Panc1 (cell line): ENCODE measurements around the gene ATP5ME. TPM values are rescaled to one million over a fixed set of nuclear protein-coding genes. Genes with fewer than 3 reads are reported as not detected.

Experiments used
- ATAC-seq: fragments of 200-7000 bp; cut with Tn5 transposase; 2 replicates; pipeline ENCODE4 v1.9.1; 2020; ENCODE audit warnings: mild to moderate bottlenecking, moderate library complexity
- BruUV-seq: library from RNA; stranded (reverse); fragments of 400-500 nt; replicated peaks from 2 replicates; lab custom pipeline; 2021; lab: Mats Ljungman, UMichigan
- CTCF ChIA-PET: fragments of 300-600 bp; sonication (Branson Sonifier 250); formaldehyde crosslinking; loops from one replicate; lab custom pipeline; 2022; ENCODE audit warnings: antibody characterized with exemption; lab: Charles Lee
- POLR2A ChIA-PET: fragments of 300-600 bp; sonication (Branson Sonifier 250); formaldehyde crosslinking; loops from one replicate; lab custom pipeline; 2022; ENCODE audit warnings: antibody characterized with exemption; lab: Charles Lee
- DNase-seq: peaks from one replicate; pipeline ENCODE4 v3.0.0-alpha.2; 2010; ENCODE audit warnings: low read depth, low spot score
- H3K27ac ChIP-seq: 2 replicates; pipeline ENCODE4 v1.5.1; 2011; ENCODE audit warnings: mild to moderate bottlenecking, low read length, inconsistent platforms
- H3K27me3 ChIP-seq: fragments of 200-500 bp; sonication (Bioruptor generic); 2 replicates; pipeline ENCODE4 v1.6.0; 2014; ENCODE audit warnings: low read length, inconsistent platforms; ENCODE audit not compliant: control insufficient read depth, insufficient read depth
- H3K36me3 ChIP-seq: fragments of 200-500 bp; sonication (Bioruptor generic); 2 replicates; pipeline ENCODE4 v1.5.1; 2014; ENCODE audit warnings: inconsistent platforms, mild to moderate bottlenecking, low read length, moderate library complexity; ENCODE audit not compliant: control insufficient read depth, insufficient read depth
- H3K4me1 ChIP-seq: 2 replicates; pipeline ENCODE4 v1.5.1; 2011; ENCODE audit warnings: inconsistent platforms, mild to moderate bottlenecking, low read length, moderate library complexity; ENCODE audit not compliant: control insufficient read depth, insufficient read depth
- H3K4me3 ChIP-seq, 2 experiments: 2 replicates each; pipeline ENCODE4 v1.5.1; 2011 to 2012; ENCODE audit warnings: low read depth in 2 of 2, low read length in 2 of 2, mild to moderate bottlenecking in 2 of 2, inconsistent platforms in 1 of 2, moderate library complexity in 1 of 2
- H3K9me3 ChIP-seq: fragments of 200-500 bp; sonication (Bioruptor generic); 2 replicates; pipeline ENCODE4 v1.5.1; 2014; ENCODE audit warnings: low read depth, mild to moderate bottlenecking, inconsistent platforms, low read length, moderate library complexity; ENCODE audit not compliant: control insufficient read depth, insufficient read depth
- CTCF ChIP-seq: fragments of 450-650 bp; IDR thresholded peaks from 2 replicates; pipeline ENCODE4 v1.5.1; 2017; ENCODE audit warnings: mild to moderate bottlenecking
- POLR2AphosphoS5 ChIP-seq: IDR thresholded peaks from 2 replicates; pipeline ENCODE4 v1.6.1; 2012; ENCODE audit warnings: mild to moderate bottlenecking, low read depth, low read length, moderate library complexity
- REST ChIP-seq, 2 experiments: IDR thresholded peaks; 2 replicates each; pipeline ENCODE4 v1.6.1; 2011 to 2012; ENCODE audit warnings: low read depth in 2 of 2, control low read depth in 1 of 2, low read length in 1 of 2, mild to moderate bottlenecking in 1 of 2, moderate library complexity in 1 of 2; ENCODE audit not compliant: insufficient read depth in 1 of 2
- SIN3A ChIP-seq: IDR thresholded peaks from 2 replicates; pipeline ENCODE4 v1.6.1; 2012; ENCODE audit warnings: low read depth, mild to moderate bottlenecking, low read length, moderate library complexity, borderline replicate concordance; ENCODE audit not compliant: insufficient read depth
- TCF7L2 ChIP-seq: IDR thresholded peaks from 2 replicates; pipeline ENCODE4 v1.6.1; 2011; ENCODE audit warnings: mild to moderate bottlenecking, low read depth, low read length, inconsistent platforms
- in situ Hi-C: cut with HindIII; loops from 2 replicates; pipeline ENCODE4 v1.10.0; 2016; ENCODE audit warnings: low sequenced_read_pairs, low pct_unique_long_range_greater_than_20kb
- intact Hi-C: fragments of 100-400 bp; cut with micrococcal nuclease; formaldehyde crosslinking; loops from one replicate; pipeline ENCODE4 v1.10.0; 2022; ENCODE audit not compliant: unreplicated experiment
- total RNA-seq: library from RNA; stranded (reverse); gene quantifications from one replicate; pipeline ENCODE4 v1.2.1, GENCODE V29; 2021; ENCODE audit not compliant: unreplicated experiment

The ATP5ME gene
- total RNA-seq, 1 experiment from 2014 or later: 257 TPM

DNA sequence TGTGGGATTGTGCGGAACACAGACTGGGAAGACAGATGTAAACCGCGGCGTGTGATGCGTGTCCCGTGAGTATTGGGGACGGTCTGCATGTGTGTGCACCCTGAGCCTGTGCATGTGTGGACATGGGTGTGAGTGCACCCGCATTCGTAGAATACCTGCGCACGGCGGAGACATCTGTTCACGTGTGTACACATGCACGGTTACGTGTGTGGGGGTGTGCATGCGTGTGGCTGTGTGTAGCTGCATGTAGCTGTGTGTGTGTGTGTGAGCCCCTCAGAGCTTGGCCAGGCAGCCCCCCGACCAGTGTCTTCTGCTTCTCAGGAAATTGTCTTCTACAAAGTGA is 19.6 kb downstream of the ATP5ME start:
- no TSS peak for BruUV-seq
- no peak for ATAC-seq
- DNase-seq: no peak
- H3K4me1 ChIP-seq: no peaks in the 10 kb centered on the region
- intact Hi-C loops: no loop called here
- no peaks in the 10 kb centered on the region for H3K36me3 ChIP-seq
- CTCF ChIA-PET: no interaction called here
- H3K27ac ChIP-seq: no peak overlapping the region
- in situ Hi-C loops: no loop called here
- H3K27me3 ChIP-seq: no peaks in the 10 kb centered on the region
- no peak for TF ChIP-seq TCF7L2
- no peak for TF ChIP-seq CTCF
- no peak for TF ChIP-seq REST (IDR thresholded peaks at IDR 0.05; ENCODE audit: insufficient read depth in 1 of 2, low read depth in 2 of 2, low read length in 1 of 2)
- TF ChIP-seq SIN3A: no peak
- no peak for TF ChIP-seq POLR2AphosphoS5
- no peaks in the 10 kb centered on the region for H3K9me3 ChIP-seq
- POLR2A ChIA-PET: no interaction called here
- no peak overlapping the region for H3K4me3 ChIP-seq

GRCh38 chr4:653831-654502 is 20.1 kb downstream of the ATP5ME start:
- H3K36me3 ChIP-seq: no peaks in the 10 kb centered on the region
- no peaks in the 10 kb centered on the region for H3K27me3 ChIP-seq
- TF ChIP-seq CTCF (no peak), SIN3A (no peak), REST (IDR thresholded peaks at IDR 0.05; ENCODE audit: insufficient read depth in 1 of 2, low read depth in 2 of 2, low read length in 1 of 2) (no peak), TCF7L2 (no peak), POLR2AphosphoS5 (no peak)
- ChIA-PET POLR2A (no interaction called here), CTCF (no interaction called here)
- in situ Hi-C loops: no loop called here
- no peaks in the 10 kb centered on the region for H3K9me3 ChIP-seq
- no peak overlapping the region for H3K27ac ChIP-seq
- H3K4me3 ChIP-seq: no peak overlapping the region
- ATAC-seq (no peak), DNase-seq (no peak)
- BruUV-seq: no TSS peak
- no peaks in the 10 kb centered on the region for H3K4me1 ChIP-seq
- intact Hi-C loops: no loop called here
